SU-DHL-6 (cell line): ENCODE results near the gene BCL10.

Experiments
- H2AFZ ChIP-seq: fragments of 200-600 bp; sonication (generic); 2 replicates; pipeline ENCODE4 v1.6.1; 2014; ENCODE audit warnings: low read depth, mild to moderate bottlenecking, moderate library complexity, mixed read lengths, antibody characterized with exemption, low read length; ENCODE audit not compliant: severe bottlenecking
- H3F3A ChIP-seq: fragments of 200-600 bp; shearing (Covaris generic); 2 replicates; pipeline ENCODE4 v1.6.0; 2016; ENCODE audit warnings: antibody characterized with exemption, mild to moderate bottlenecking; ENCODE audit not compliant: insufficient read depth
- H3K27ac ChIP-seq: fragments of 200-600 bp; sonication (generic); 2 replicates; pipeline ENCODE4 v1.5.1; 2016; ENCODE audit warnings: low read depth, mild to moderate bottlenecking, low read length, moderate library complexity, mixed read lengths
- H3K27me3 ChIP-seq: fragments of 200-600 bp; sonication (generic), shearing (Covaris generic); 2 replicates; pipeline ENCODE4 v1.6.0; 2014; ENCODE audit warnings: mild to moderate bottlenecking, low read length
- H3K36me3 ChIP-seq: fragments of 200-600 bp; sonication (generic); 2 replicates; pipeline ENCODE4 v1.6.1; 2014; ENCODE audit warnings: mild to moderate bottlenecking, low read length, mixed read lengths
- H3K4me2 ChIP-seq: fragments of 300-600, 200-600 bp; shearing (Covaris generic), sonication (generic); 2 replicates; pipeline ENCODE4 v1.6.0; 2014; ENCODE audit warnings: low read length, low read depth, mild to moderate bottlenecking; ENCODE audit not compliant: poor library complexity, severe bottlenecking
- H3K4me3 ChIP-seq: fragments of 200-600 bp; sonication (generic); 2 replicates; pipeline ENCODE4 v1.5.1; 2014; ENCODE audit warnings: antibody characterized with exemption, low read length, mild to moderate bottlenecking, mixed read lengths; ENCODE audit not compliant: insufficient read depth, poor library complexity, severe bottlenecking
- H3K79me2 ChIP-seq: fragments of 200-600 bp; sonication (generic); 2 replicates; pipeline ENCODE4 v1.6.1; 2014; ENCODE audit warnings: mild to moderate bottlenecking, low read length, moderate library complexity; ENCODE audit not compliant: insufficient read depth
- H3K9ac ChIP-seq: fragments of 200-600 bp; sonication (generic); 2 replicates; pipeline ENCODE4 v1.7.0; 2014; ENCODE audit warnings: mild to moderate bottlenecking, low read length
- H3K9me2 ChIP-seq: fragments of 200-600 bp; sonication (generic); replicated peaks from 2 replicates; pipeline ENCODE4 v1.6.1; 2014; ENCODE audit warnings: low read length; ENCODE audit not compliant: insufficient read depth
- H3K9me3 ChIP-seq: fragments of 200-600 bp; sonication (generic); 2 replicates; pipeline ENCODE4 v1.6.1; 2014; ENCODE audit warnings: low read length, mixed read lengths; ENCODE audit not compliant: insufficient read depth
- H4K20me1 ChIP-seq: fragments of 200-600 bp; sonication (generic); 2 replicates; pipeline ENCODE4 v1.6.1; 2014; ENCODE audit warnings: low read depth, mild to moderate bottlenecking, antibody characterized with exemption, low read length, moderate library complexity, mixed read lengths
- EZH2phosphoT487 ChIP-seq: fragments of 200-600 bp; sonication (generic), shearing (Covaris generic); conservative IDR thresholded peaks from 2 replicates; pipeline ENCODE4 v1.6.1; 2018; ENCODE audit warnings: mild to moderate bottlenecking, antibody characterized with exemption, low read length, moderate library complexity, mixed read lengths
- TF ChIP-seq, protein P1 (sequence below): fragments of 200-600 bp; sonication (generic); IDR thresholded peaks from one replicate; pipeline ENCODE4 v1.5.1; 2017; ENCODE audit warnings: antibody characterized with exemption, mild to moderate bottlenecking, low read length, moderate library complexity; ENCODE audit not compliant: insufficient read depth, poor library complexity, severe bottlenecking

The BCL10 gene

GRCh38 chr1:85295654-85296053 lies 19.2 kb upstream of the BCL10 start:
- Histone ChIP-seq H2AFZ (no peak overlapping the region), H3K79me2 (no peaks in the 10 kb centered on the region), H3K9me3 (no peaks in the 10 kb centered on the region), H3K27me3 (no peaks in the 10 kb centered on the region), H4K20me1 (no peaks in the 10 kb centered on the region), H3K27ac (no peak overlapping the region), H3K9me2 (no peaks in the 10 kb centered on the region), H3K36me3 (no peaks in the 10 kb centered on the region), H3F3A (no peaks in the 10 kb centered on the region), H3K9ac (no peak overlapping the region), H3K4me3 (no peak overlapping the region), H3K4me2 (no peak overlapping the region)
- no peak for TF ChIP-seq EZH2phosphoT487
- TF ChIP-seq, protein P1, sequence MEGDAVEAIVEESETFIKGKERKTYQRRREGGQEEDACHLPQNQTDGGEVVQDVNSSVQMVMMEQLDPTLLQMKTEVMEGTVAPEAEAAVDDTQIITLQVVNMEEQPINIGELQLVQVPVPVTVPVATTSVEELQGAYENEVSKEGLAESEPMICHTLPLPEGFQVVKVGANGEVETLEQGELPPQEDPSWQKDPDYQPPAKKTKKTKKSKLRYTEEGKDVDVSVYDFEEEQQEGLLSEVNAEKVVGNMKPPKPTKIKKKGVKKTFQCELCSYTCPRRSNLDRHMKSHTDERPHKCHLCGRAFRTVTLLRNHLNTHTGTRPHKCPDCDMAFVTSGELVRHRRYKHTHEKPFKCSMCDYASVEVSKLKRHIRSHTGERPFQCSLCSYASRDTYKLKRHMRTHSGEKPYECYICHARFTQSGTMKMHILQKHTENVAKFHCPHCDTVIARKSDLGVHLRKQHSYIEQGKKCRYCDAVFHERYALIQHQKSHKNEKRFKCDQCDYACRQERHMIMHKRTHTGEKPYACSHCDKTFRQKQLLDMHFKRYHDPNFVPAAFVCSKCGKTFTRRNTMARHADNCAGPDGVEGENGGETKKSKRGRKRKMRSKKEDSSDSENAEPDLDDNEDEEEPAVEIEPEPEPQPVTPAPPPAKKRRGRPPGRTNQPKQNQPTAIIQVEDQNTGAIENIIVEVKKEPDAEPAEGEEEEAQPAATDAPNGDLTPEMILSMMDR, result no peak

- no peak overlapping the region for H3K4me3 ChIP-seq
- H3K36me3 ChIP-seq, result no peaks in the 10 kb centered on the region
- no peak overlapping the region for H3K4me2 ChIP-seq
- H3K9me3 ChIP-seq, result no peaks in the 10 kb centered on the region
- H3K9ac ChIP-seq, result no peak overlapping the region
- no peak for TF ChIP-seq EZH2phosphoT487
- TF ChIP-seq, protein P1, result no peak
- H3F3A ChIP-seq, result no peaks in the 10 kb centered on the region
- no peak overlapping the region for H3K27ac ChIP-seq
- no peaks in the 10 kb centered on the region for H3K27me3 ChIP-seq
- no peak overlapping the region for H2AFZ ChIP-seq
- no peaks in the 10 kb centered on the region for H3K79me2 ChIP-seq
- no peaks in the 10 kb centered on the region for H3K9me2 ChIP-seq
- no peaks in the 10 kb centered on the region for H4K20me1 ChIP-seq
Observed at GRCh38 chr1:85295006-85295431, 18.6 kb upstream of the BCL10 start.

DNA sequence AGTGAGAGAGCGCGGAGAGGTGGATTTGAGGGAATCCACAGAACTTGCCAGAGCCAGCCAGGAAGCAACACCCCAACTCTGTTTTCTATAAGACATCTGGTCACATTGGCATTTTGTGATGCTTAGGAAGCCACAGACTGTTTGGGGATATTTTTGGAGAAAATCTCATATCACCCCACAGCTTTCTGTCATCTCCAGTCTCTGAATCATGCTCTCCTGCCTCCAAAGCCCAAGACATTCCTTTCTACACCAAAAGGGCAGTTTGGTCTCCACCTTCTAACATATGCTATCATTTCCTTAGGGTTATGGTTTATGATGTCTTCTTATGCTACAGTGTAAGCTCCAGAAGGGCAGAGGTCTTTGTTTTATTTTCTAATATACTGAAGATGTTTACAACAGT lies 14.4 kb upstream of the BCL10 start:
- Histone ChIP-seq H3K27ac (no peak overlapping the region), H3K4me3 (no peak overlapping the region), H4K20me1 (no peaks in the 10 kb centered on the region), H3K27me3 (no peaks in the 10 kb centered on the region), H3K79me2 (no peaks in the 10 kb centered on the region), H3K9me2 (no peaks in the 10 kb centered on the region), H3K9ac (no peak overlapping the region), H2AFZ (no peak overlapping the region), H3K4me2 (no peak overlapping the region), H3K36me3 (no peaks in the 10 kb centered on the region), H3K9me3 (no peaks in the 10 kb centered on the region), H3F3A (no peaks in the 10 kb centered on the region)
- TF ChIP-seq, protein P1, result no peak
- no peak for TF ChIP-seq EZH2phosphoT487
